ENCODE results near the gene SRCAP.

SRCAP gene

DNA sequence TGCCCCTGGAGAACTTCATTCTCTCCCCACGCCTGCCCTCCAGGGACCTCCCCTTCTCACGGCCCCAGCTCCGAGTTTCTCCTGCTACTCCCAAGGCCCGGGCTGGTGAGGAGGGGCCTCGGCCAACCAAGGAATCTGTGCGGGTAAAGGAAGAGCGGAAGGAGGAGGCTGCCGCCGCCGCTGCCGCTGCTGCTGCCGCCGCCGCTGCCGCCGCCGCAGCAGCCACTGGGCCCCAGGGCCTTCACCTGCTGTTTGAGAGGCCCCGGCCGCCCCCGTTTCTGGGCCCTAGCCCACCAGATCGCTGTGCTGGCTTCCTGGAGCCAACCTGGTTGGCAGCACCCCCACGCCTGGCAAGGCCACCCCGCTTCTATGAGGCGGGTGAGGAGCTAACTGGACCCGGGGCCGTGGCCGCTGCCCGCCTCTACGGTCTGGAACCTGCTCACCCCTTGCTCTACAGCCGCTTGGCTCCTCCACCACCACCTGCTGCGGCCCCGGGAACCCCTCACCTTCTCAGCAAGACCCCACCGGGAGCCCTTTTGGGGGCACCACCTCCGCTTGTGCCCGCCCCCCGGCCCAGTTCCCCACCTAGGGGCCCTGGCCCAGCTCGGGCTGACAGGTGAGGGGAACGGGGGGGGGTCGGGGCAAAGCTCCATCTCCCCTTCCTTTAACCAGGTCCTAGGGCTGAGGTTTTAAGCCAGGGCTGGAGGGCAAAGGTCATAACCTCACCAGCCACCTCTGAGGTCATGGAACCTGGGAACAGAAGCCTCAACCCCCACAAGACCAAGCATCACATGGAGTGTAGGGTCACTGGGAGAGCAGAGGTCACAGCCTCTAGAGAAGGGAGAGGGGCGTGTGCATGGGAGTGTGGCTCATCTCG is 29.7 kb upstream of the SRCAP start:
- TF ChIP-seq, protein P1, sequence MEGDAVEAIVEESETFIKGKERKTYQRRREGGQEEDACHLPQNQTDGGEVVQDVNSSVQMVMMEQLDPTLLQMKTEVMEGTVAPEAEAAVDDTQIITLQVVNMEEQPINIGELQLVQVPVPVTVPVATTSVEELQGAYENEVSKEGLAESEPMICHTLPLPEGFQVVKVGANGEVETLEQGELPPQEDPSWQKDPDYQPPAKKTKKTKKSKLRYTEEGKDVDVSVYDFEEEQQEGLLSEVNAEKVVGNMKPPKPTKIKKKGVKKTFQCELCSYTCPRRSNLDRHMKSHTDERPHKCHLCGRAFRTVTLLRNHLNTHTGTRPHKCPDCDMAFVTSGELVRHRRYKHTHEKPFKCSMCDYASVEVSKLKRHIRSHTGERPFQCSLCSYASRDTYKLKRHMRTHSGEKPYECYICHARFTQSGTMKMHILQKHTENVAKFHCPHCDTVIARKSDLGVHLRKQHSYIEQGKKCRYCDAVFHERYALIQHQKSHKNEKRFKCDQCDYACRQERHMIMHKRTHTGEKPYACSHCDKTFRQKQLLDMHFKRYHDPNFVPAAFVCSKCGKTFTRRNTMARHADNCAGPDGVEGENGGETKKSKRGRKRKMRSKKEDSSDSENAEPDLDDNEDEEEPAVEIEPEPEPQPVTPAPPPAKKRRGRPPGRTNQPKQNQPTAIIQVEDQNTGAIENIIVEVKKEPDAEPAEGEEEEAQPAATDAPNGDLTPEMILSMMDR (IDR thresholded peaks at IDR 0.05; ENCODE audit: poor library complexity, severe bottlenecking), result no peak
- Histone ChIP-seq H3K9me3 (ENCODE audit: severe bottlenecking) (no peaks in the 10 kb centered on the region), H3K27me3 (ENCODE audit: insufficient read depth, poor library complexity, severe bottlenecking) (no peaks in the 10 kb centered on the region), H3K4me3 (ENCODE audit: severe bottlenecking) (no peak overlapping the region), H3K4me1 (ENCODE audit: insufficient read depth, poor library complexity, severe bottlenecking) (no peaks in the 10 kb centered on the region), H3K36me3 (ENCODE audit: low read depth) (peaks cover 46% of the 10 kb centered on the region), H3K27ac (ENCODE audit: poor library complexity, severe bottlenecking) (no peak overlapping the region)
- DNase-seq (ENCODE audit: low spot score), result no peak
- no peak for ATAC-seq (ENCODE audit: low read depth)

DNA sequence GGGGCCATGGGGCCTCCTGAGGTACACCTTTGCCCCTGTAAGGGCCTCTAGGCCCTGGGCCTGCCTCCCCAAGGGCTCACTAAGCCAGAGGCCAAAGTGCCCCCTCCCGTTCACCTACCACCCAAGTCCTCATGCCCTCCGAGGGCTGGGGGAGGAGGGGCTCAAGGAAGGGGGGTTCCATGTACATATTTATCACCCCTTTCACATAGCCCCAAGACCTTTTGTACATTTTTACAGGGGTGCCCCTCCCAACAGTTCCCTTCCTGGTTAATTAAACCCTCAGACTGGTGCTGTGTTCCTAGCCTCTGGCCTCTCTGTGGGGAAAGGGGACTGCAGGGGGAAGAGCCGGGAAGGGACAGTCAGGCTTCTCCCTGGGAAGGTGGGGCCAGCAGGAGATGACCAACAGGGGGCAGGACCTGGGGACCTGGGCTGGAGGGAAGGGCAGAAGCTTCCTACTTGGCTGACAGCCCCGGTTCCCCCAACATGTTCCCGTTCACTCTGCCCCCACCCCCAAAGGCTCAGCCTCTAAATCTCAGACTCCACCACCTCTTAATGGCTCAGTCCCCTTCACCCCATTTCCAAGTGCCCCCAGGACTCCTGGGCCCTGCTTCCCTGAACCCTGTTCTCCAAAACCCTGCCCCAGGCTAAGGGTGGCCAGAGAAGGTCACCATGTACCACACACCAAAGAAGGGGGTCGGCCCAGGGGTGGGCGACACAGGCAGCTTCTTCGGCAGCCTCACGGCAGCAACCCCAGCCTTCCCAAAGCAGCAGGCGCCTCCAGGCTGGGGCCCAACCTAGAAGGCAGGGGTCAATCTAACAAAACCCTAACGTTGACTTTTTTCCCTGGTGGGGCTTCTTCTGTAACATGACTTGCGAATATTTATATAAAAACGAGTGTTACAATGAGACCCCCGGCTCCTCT is 28.8 kb upstream of the SRCAP start:
- DNase-seq (ENCODE audit: low spot score) (no peak), ATAC-seq (ENCODE audit: low read depth) (no peak; the same call in 2 of the 3 replicates)
- Histone ChIP-seq H3K27ac (ENCODE audit: poor library complexity, severe bottlenecking) (no peak overlapping the region), H3K4me1 (ENCODE audit: insufficient read depth, poor library complexity, severe bottlenecking) (no peaks in the 10 kb centered on the region), H3K4me3 (ENCODE audit: severe bottlenecking) (no peak overlapping the region), H3K27me3 (ENCODE audit: insufficient read depth, poor library complexity, severe bottlenecking) (no peaks in the 10 kb centered on the region), H3K9me3 (ENCODE audit: severe bottlenecking) (no peaks in the 10 kb centered on the region), H3K36me3 (ENCODE audit: low read depth) (peaks cover 39% of the 10 kb centered on the region)
- TF ChIP-seq, protein P1 (IDR thresholded peaks at IDR 0.05; ENCODE audit: poor library complexity, severe bottlenecking), result no peak

DNA sequence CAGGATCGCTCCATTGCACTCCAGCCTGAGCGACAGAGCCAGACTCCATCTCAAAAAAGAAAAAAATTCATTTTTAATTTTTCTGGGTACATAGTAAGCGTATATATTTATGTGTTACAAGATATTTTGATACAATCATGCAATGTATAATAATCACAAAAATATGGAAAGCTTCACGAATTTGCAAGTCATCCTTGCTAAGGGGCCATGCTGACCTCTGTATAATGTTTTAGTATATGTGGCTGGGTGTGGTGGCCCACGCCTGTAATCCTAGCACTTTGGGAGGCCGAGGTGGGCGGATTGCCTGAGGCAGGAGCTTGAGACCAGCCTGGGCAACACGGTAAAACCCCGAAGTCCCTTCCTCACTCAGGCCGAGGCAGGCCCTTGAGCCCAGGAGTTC is 23.8 kb upstream of the SRCAP start:
- DNase-seq (ENCODE audit: low spot score) (no peak), ATAC-seq (ENCODE audit: low read depth) (no peak)
- TF ChIP-seq, protein P1 (IDR thresholded peaks at IDR 0.05; ENCODE audit: poor library complexity, severe bottlenecking), result no peak
- no peak overlapping the region for H3K27ac ChIP-seq (ENCODE audit: poor library complexity, severe bottlenecking)
- peaks cover 4% of the 10 kb centered on the region; the same call in 1 of the 2 replicates for H3K36me3 ChIP-seq (ENCODE audit: low read depth)
- H3K27me3 ChIP-seq (ENCODE audit: insufficient read depth, poor library complexity, severe bottlenecking), result no peaks in the 10 kb centered on the region
- no peak overlapping the region for H3K4me3 ChIP-seq (ENCODE audit: severe bottlenecking)
- H3K4me1 ChIP-seq (ENCODE audit: insufficient read depth, poor library complexity, severe bottlenecking), result no peaks in the 10 kb centered on the region
- no peaks in the 10 kb centered on the region for H3K9me3 ChIP-seq (ENCODE audit: severe bottlenecking)

DNA sequence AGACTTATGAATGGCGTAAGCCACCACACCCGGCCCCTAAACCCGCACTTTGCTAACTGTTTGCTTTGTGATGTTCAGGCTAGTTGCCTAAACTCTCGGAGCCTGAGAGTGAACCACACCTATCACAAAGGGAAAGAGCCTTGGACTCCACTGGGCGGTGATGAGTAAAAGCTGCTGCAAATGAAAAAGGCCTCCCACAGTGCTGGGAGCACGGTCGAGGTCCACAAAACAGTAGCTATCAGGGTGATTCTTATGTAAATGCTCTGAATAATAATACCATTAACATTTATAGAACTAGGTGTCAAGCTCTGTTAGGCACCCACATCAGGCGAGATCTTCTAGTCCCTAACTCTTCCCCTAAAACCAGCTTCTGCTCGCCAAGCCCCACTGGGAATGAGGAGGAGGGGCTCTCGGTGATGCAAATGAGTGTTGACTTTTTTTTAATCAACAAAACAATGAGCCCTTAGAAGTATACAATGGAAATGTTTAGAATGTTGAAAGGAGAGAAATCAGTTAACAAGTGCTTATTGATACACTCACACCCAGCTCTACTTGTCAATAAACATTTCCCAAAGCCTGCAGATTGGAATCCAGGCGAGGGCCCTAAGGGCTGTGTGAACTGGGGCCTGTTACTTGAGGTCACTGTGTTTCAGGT is 20.9 kb upstream of the SRCAP start:
- Histone ChIP-seq H3K36me3 (ENCODE audit: low read depth) (no peaks in the 10 kb centered on the region), H3K4me1 (ENCODE audit: insufficient read depth, poor library complexity, severe bottlenecking) (no peaks in the 10 kb centered on the region), H3K4me3 (ENCODE audit: severe bottlenecking) (no peak overlapping the region), H3K9me3 (ENCODE audit: severe bottlenecking) (no peaks in the 10 kb centered on the region), H3K27ac (ENCODE audit: poor library complexity, severe bottlenecking) (no peak overlapping the region), H3K27me3 (ENCODE audit: insufficient read depth, poor library complexity, severe bottlenecking) (no peaks in the 10 kb centered on the region)
- ATAC-seq (ENCODE audit: low read depth), result no peak
- TF ChIP-seq, protein P1 (IDR thresholded peaks at IDR 0.05; ENCODE audit: poor library complexity, severe bottlenecking), result no peak
- DNase-seq (ENCODE audit: low spot score), result no peak
